Loucy (cell line): Measurements from ENCODE around the gene OCSTAMP.

Experiments
- H2AFZ ChIP-seq: fragments of 200-600 bp; sonication (generic); 2 replicates; pipeline ENCODE4 v1.6.0; 2016; ENCODE audit warnings: antibody characterized with exemption, mild to moderate bottlenecking, low read length, moderate library complexity
- H3F3A ChIP-seq: fragments of 200-600 bp; 2 replicates; pipeline ENCODE4 v1.6.0; 2016; ENCODE audit warnings: antibody characterized with exemption, low read depth, mild to moderate bottlenecking
- H3K27me3 ChIP-seq: fragments of 200-600 bp; sonication (generic); 2 replicates; pipeline ENCODE4 v1.6.1; 2014; ENCODE audit warnings: low read length, mild to moderate bottlenecking; ENCODE audit not compliant: insufficient read depth, poor library complexity, severe bottlenecking
- H3K36me3 ChIP-seq: fragments of 200-600 bp; sonication (generic); 2 replicates; pipeline ENCODE4 v1.6.1; 2016; ENCODE audit warnings: low read length; ENCODE audit not compliant: insufficient read depth
- H3K4me1 ChIP-seq: fragments of 200-600 bp; sonication (generic); 2 replicates; pipeline ENCODE4 v1.5.1; 2014; ENCODE audit warnings: low read length, mild to moderate bottlenecking; ENCODE audit not compliant: insufficient read depth, poor library complexity, severe bottlenecking
- H3K4me2 ChIP-seq: fragments of 200-600 bp; sonication (generic); 2 replicates; pipeline ENCODE4 v1.6.0; 2014; ENCODE audit warnings: antibody characterized with exemption, low read length, low read depth, mild to moderate bottlenecking; ENCODE audit not compliant: poor library complexity, severe bottlenecking
- H3K4me3 ChIP-seq: fragments of 200-600 bp; sonication (generic); 2 replicates; pipeline ENCODE4 v1.5.1; 2014; ENCODE audit warnings: low read length, mild to moderate bottlenecking, mixed read lengths; ENCODE audit not compliant: poor library complexity, severe bottlenecking
- H3K79me2 ChIP-seq: fragments of 200-600 bp; sonication (generic); 2 replicates; pipeline ENCODE4 v1.6.1; 2014; ENCODE audit warnings: low read length; ENCODE audit not compliant: insufficient read depth
- H3K9ac ChIP-seq: fragments of 200-600 bp; sonication (generic); 2 replicates; pipeline ENCODE4 v1.6.0; 2014; ENCODE audit warnings: mild to moderate bottlenecking, low read depth, low read length, moderate library complexity; ENCODE audit not compliant: poor library complexity, severe bottlenecking
- H3K9me2 ChIP-seq: fragments of 200-600 bp; sonication (generic); replicated peaks from 2 replicates; pipeline ENCODE4 v1.6.1; 2016; ENCODE audit warnings: low read depth, low read length, mixed read lengths
- H3K9me3 ChIP-seq: fragments of 200-600 bp; sonication (generic); 2 replicates; pipeline ENCODE4 v1.6.1; 2014; ENCODE audit warnings: mild to moderate bottlenecking, antibody characterized with exemption, low read length, low read depth; ENCODE audit not compliant: insufficient read depth
- H4K20me1 ChIP-seq: fragments of 200-600 bp; sonication (generic); 2 replicates; pipeline ENCODE4 v1.6.0; 2014; ENCODE audit warnings: antibody characterized with exemption, low read length, mild to moderate bottlenecking; ENCODE audit not compliant: insufficient read depth, poor library complexity, severe bottlenecking
- EZH2phosphoT487 ChIP-seq: fragments of 200-600 bp; IDR thresholded peaks from 2 replicates; pipeline ENCODE4 v1.6.1; 2018; ENCODE audit warnings: antibody characterized with exemption, mild to moderate bottlenecking, moderate library complexity, borderline replicate concordance
- TF ChIP-seq, protein P1 (sequence below): fragments of 200-600 bp; sonication (generic); conservative IDR thresholded peaks from 2 replicates; pipeline ENCODE4 v1.5.1; 2014; ENCODE audit warnings: mild to moderate bottlenecking, antibody characterized with exemption, low read length

Gene OCSTAMP

DNA sequence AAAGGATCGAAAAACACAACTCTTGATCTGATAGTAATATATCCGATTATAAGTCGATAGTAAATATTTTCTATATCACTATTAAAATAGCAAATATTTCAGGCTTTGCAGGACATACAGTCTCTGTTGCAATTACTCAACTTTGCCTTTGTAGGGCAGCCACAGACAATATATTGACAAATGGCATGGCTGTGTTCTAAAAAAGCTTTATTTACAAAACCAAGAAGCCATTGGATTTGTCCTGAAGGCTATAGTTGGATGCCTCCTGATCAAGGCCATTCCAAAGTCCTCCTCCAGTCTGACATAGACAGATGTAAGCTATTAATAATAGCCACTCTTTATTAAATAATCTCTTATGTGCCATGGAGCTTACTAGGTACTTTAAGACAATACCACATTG, 5.9 kb downstream of the OCSTAMP start:
- H3K79me2 ChIP-seq: no peaks in the 10 kb centered on the region
- peaks cover 56% of the 10 kb centered on the region for H3K4me1 ChIP-seq
- TF ChIP-seq EZH2phosphoT487: no peak
- TF ChIP-seq, protein P1, sequence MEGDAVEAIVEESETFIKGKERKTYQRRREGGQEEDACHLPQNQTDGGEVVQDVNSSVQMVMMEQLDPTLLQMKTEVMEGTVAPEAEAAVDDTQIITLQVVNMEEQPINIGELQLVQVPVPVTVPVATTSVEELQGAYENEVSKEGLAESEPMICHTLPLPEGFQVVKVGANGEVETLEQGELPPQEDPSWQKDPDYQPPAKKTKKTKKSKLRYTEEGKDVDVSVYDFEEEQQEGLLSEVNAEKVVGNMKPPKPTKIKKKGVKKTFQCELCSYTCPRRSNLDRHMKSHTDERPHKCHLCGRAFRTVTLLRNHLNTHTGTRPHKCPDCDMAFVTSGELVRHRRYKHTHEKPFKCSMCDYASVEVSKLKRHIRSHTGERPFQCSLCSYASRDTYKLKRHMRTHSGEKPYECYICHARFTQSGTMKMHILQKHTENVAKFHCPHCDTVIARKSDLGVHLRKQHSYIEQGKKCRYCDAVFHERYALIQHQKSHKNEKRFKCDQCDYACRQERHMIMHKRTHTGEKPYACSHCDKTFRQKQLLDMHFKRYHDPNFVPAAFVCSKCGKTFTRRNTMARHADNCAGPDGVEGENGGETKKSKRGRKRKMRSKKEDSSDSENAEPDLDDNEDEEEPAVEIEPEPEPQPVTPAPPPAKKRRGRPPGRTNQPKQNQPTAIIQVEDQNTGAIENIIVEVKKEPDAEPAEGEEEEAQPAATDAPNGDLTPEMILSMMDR: peak; percentile 66
- H2AFZ ChIP-seq: no peak overlapping the region
- H3K27me3 ChIP-seq: no peaks in the 10 kb centered on the region
- peak overlapping the region; percentile 64 for H3K9ac ChIP-seq
- H3K4me2 ChIP-seq: peak overlapping the region; percentile 66
- no peaks in the 10 kb centered on the region for H4K20me1 ChIP-seq
- peak overlapping the region; percentile 56 for H3K4me3 ChIP-seq
- H3K9me2 ChIP-seq: no peaks in the 10 kb centered on the region
- H3F3A ChIP-seq: 0 out of 2 replicates have a peak, but pooled peaks cover 3% of the 10 kb centered on the region
- no peaks in the 10 kb centered on the region for H3K9me3 ChIP-seq
- H3K36me3 ChIP-seq: no peaks in the 10 kb centered on the region

DNA sequence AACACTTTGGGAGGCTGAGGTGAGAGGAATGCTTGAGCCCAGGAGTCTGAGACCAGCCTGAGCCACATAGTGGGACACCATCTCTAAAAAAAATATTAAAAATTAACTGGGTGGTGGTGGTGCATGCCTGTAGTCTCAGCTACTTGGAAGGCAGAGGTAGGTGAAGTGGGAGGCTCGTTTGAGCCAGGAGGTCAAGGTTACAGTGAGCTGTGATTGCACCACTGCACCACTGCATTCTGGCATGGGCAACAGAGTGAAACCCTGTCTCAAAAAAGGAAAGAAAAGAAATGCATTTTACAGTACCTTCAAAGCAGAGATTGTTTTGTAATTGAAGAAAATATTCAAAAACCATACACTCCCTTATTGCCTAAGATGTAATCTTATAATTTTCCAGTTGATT, 6.5 kb downstream of the OCSTAMP start:
- H3K4me3 ChIP-seq: no peak overlapping the region
- H3K36me3 ChIP-seq: no peaks in the 10 kb centered on the region
- 0 out of 2 replicates have a peak, but pooled peaks cover 3% of the 10 kb centered on the region for H3F3A ChIP-seq
- peaks cover 50% of the 10 kb centered on the region for H3K4me1 ChIP-seq
- H3K9me3 ChIP-seq: no peaks in the 10 kb centered on the region
- no peaks in the 10 kb centered on the region for H3K9me2 ChIP-seq
- H3K27me3 ChIP-seq: no peaks in the 10 kb centered on the region
- H3K9ac ChIP-seq: peak overlapping the region; percentile 64
- H2AFZ ChIP-seq: no peak overlapping the region
- H3K4me2 ChIP-seq: peak overlapping the region; percentile 66
- no peaks in the 10 kb centered on the region for H4K20me1 ChIP-seq
- no peak for TF ChIP-seq EZH2phosphoT487
- TF ChIP-seq, protein P1: no peak
- H3K79me2 ChIP-seq: no peaks in the 10 kb centered on the region

DNA sequence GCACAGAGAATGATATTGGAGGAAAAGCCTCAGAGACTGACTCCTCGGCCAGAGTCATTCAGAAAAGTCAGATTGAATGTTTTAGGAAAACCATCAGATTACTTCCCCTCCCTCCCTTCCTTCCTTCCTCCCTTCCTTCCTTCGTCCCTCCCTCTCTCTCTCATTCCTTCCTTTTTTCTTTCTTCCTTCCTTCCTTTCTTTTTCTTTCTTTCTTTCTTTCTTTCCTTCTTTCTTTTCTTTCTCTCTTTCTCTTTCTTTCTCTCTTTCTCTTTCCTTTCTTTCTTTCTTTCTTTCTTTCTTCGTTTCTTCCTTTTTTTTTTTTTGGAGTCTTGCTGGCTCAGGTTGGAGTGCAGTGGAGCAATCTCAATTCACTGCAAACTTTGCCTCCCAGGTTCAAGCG, 7.4 kb downstream of the OCSTAMP start:
- H4K20me1 ChIP-seq: no peaks in the 10 kb centered on the region
- no peaks in the 10 kb centered on the region for H3K36me3 ChIP-seq
- 0 out of 2 replicates have a peak, but pooled peaks cover 3% of the 10 kb centered on the region for H3F3A ChIP-seq
- H3K79me2 ChIP-seq: no peaks in the 10 kb centered on the region
- H3K9me2 ChIP-seq: no peaks in the 10 kb centered on the region
- no peaks in the 10 kb centered on the region for H3K27me3 ChIP-seq
- H3K4me1 ChIP-seq: peaks cover 41% of the 10 kb centered on the region
- no peak overlapping the region for H2AFZ ChIP-seq
- H3K4me2 ChIP-seq: no peak overlapping the region
- H3K9ac ChIP-seq: no peak overlapping the region
- H3K4me3 ChIP-seq: no peak overlapping the region
- no peak for TF ChIP-seq EZH2phosphoT487
- TF ChIP-seq, protein P1: no peak
- no peaks in the 10 kb centered on the region for H3K9me3 ChIP-seq
